ENCODE measurements around the gene GPR4. TPM values are rescaled to one million over a fixed set of nuclear protein-coding genes. Genes with fewer than 3 reads are reported as not detected.
A peak's percentile ranks its signal among the peaks of the same experiment; 100 is the strongest.

The GPR4 gene
- polyA plus RNA-seq, 1 of the 3 experiments (the other 2 are of a cell fraction) = 0.69 TPM

- TF ChIP-seq JUND (IDR thresholded peaks at IDR 0.05) (peak; percentile 47; the same call in 1 of the 2 replicates), EP300 (IDR thresholded peaks at IDR 0.05; ENCODE audit: borderline replicate concordance in 1 of 2, low read depth in 1 of 2, low read length in 1 of 2) (no peak), RCOR1 (IDR thresholded peaks at IDR 0.05; ENCODE audit: low read length) (peak; percentile 85), EZH2phosphoT487 (IDR thresholded peaks at IDR 0.05; ENCODE audit: borderline replicate concordance, low read depth) (no peak), GATA2 (CRISPR knock-in tag; IDR thresholded peaks at IDR 0.05) (no peak), CHD2 (IDR thresholded peaks at IDR 0.05; ENCODE audit: low read length, partially characterized antibody) (peak; percentile 60), ELF1 (IDR thresholded peaks at IDR 0.05) (no peak), NRF1 (IDR thresholded peaks at IDR 0.05; ENCODE audit: low read depth, low read length) (0 out of 2 replicates have a peak, but pooled peaks have one; percentile 16), MXI1 (IDR thresholded peaks at IDR 0.05; ENCODE audit: low read depth, low read length) (peak; percentile 42; the same call in 1 of the 2 replicates), RXRA (IDR thresholded peaks at IDR 0.05; ENCODE audit: borderline replicate concordance, low read depth) (no peak), TEAD4 (IDR thresholded peaks at IDR 0.05; ENCODE audit: borderline replicate concordance, insufficient read depth) (no peak)
- TF ChIP-seq, protein P1, sequence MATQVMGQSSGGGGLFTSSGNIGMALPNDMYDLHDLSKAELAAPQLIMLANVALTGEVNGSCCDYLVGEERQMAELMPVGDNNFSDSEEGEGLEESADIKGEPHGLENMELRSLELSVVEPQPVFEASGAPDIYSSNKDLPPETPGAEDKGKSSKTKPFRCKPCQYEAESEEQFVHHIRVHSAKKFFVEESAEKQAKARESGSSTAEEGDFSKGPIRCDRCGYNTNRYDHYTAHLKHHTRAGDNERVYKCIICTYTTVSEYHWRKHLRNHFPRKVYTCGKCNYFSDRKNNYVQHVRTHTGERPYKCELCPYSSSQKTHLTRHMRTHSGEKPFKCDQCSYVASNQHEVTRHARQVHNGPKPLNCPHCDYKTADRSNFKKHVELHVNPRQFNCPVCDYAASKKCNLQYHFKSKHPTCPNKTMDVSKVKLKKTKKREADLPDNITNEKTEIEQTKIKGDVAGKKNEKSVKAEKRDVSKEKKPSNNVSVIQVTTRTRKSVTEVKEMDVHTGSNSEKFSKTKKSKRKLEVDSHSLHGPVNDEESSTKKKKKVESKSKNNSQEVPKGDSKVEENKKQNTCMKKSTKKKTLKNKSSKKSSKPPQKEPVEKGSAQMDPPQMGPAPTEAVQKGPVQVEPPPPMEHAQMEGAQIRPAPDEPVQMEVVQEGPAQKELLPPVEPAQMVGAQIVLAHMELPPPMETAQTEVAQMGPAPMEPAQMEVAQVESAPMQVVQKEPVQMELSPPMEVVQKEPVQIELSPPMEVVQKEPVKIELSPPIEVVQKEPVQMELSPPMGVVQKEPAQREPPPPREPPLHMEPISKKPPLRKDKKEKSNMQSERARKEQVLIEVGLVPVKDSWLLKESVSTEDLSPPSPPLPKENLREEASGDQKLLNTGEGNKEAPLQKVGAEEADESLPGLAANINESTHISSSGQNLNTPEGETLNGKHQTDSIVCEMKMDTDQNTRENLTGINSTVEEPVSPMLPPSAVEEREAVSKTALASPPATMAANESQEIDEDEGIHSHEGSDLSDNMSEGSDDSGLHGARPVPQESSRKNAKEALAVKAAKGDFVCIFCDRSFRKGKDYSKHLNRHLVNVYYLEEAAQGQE (IDR thresholded peaks at IDR 0.05; ENCODE audit: low read depth, low read length) = 0 out of 2 replicates have a peak, but pooled peaks have one; percentile 62
- TF ChIP-seq, protein P2, sequence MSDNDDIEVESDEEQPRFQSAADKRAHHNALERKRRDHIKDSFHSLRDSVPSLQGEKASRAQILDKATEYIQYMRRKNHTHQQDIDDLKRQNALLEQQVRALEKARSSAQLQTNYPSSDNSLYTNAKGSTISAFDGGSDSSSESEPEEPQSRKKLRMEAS (IDR thresholded peaks at IDR 0.05; ENCODE audit: low read depth) = peak; percentile 71; the same call in 1 of the 2 replicates
- TF ChIP-seq, protein P3, sequence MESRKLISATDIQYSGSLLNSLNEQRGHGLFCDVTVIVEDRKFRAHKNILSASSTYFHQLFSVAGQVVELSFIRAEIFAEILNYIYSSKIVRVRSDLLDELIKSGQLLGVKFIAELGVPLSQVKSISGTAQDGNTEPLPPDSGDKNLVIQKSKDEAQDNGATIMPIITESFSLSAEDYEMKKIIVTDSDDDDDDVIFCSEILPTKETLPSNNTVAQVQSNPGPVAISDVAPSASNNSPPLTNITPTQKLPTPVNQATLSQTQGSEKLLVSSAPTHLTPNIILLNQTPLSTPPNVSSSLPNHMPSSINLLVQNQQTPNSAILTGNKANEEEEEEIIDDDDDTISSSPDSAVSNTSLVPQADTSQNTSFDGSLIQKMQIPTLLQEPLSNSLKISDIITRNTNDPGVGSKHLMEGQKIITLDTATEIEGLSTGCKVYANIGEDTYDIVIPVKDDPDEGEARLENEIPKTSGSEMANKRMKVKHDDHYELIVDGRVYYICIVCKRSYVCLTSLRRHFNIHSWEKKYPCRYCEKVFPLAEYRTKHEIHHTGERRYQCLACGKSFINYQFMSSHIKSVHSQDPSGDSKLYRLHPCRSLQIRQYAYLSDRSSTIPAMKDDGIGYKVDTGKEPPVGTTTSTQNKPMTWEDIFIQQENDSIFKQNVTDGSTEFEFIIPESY (IDR thresholded peaks at IDR 0.05; ENCODE audit: borderline replicate concordance, low read depth) = no peak
Observed at GRCh38 chr19:45645631-45646344, 43.8 kb upstream of the GPR4 start (continued).
